Keratinocyte (primary cell): Measurements from ENCODE around the gene CPTP.

Experiments used
- CTCF ChIP-seq, 3 experiments: IDR thresholded peaks in 1 of 3; conservative IDR thresholded peaks in 1 of 3; optimal IDR thresholded peaks in 1 of 3; 2 replicates in 2 of 3; 3 replicates in 1 of 3; pipeline versions ENCODE3 to v1.5.1; 2011; ENCODE audit warnings: low read length in 3 of 3, mild to moderate bottlenecking in 3 of 3, moderate library complexity in 2 of 3, control low read depth in 1 of 3, inconsistent platforms in 1 of 3; ENCODE audit not compliant: insufficient read depth in 2 of 3; ENCODE audit errors: extremely low read depth in 1 of 3
- EZH2 ChIP-seq: IDR thresholded peaks from one replicate; pipeline ENCODE4 v1.6.1; 2012; ENCODE audit warnings: inconsistent platforms, mild to moderate bottlenecking, low read length, moderate library complexity

GRCh38 chr1:1337793-1338147, 13.2 kb downstream of the CPTP start:
- no peak for TF ChIP-seq CTCF (optimal IDR thresholded peaks at IDR 0.05 in 1 of 3, IDR thresholded peaks at IDR 0.05 in 1 of 3, conservative IDR thresholded peaks at IDR 0.05 in 1 of 3; ENCODE audit: extremely low read depth in 1 of 3, insufficient read depth in 2 of 3, low read length in 3 of 3)
- no peak for TF ChIP-seq EZH2
